ENCODE measurements around the gene NFKB2. TPM values are rescaled to one million over a fixed set of nuclear protein-coding genes. Genes with fewer than 3 reads are reported as not detected.
A peak's percentile ranks its signal among the peaks of the same experiment; 100 is the strongest.

NFKB2 gene
- total RNA-seq, 1 donor from 2014 or later = 6.8 TPM

- no peak for FAIRE-seq
- TF ChIP-seq CTCF (IDR thresholded peaks at IDR 0.05; ENCODE audit: insufficient read depth, low read length, severe bottlenecking) = no peak
- H3K4me3 ChIP-seq (ENCODE audit: low read depth, low read length) = no peak overlapping the region
- DNase-seq (ENCODE audit: low read depth) = peak; percentile 22
- peaks cover 47% of the 10 kb centered on the region for H3K36me3 ChIP-seq (ENCODE audit: control insufficient read depth, insufficient read depth, low read length)
- no peaks in the 10 kb centered on the region for H3K27me3 ChIP-seq (ENCODE audit: control insufficient read depth, insufficient read depth, low read length)
Measured at GRCh38 chr10:102367441-102367840, 28.1 kb upstream of the NFKB2 start.

GRCh38 chr10:102368077-102368476 is 27.4 kb upstream of the NFKB2 start:
- peak; percentile 51 for DNase-seq (ENCODE audit: low read depth)
- TF ChIP-seq CTCF (IDR thresholded peaks at IDR 0.05; ENCODE audit: insufficient read depth, low read length, severe bottlenecking) = no peak
- FAIRE-seq = no peak
- Histone ChIP-seq H3K36me3 (ENCODE audit: control insufficient read depth, insufficient read depth, low read length) (peaks cover 44% of the 10 kb centered on the region), H3K27me3 (ENCODE audit: control insufficient read depth, insufficient read depth, low read length) (no peaks in the 10 kb centered on the region), H3K4me3 (ENCODE audit: low read depth, low read length) (no peak overlapping the region)

GRCh38 chr10:102371295-102371694 is 24.2 kb upstream of the NFKB2 start:
- FAIRE-seq (no peak), DNase-seq (ENCODE audit: low read depth) (no peak)
- Histone ChIP-seq H3K4me3 (ENCODE audit: low read depth, low read length) (no peak overlapping the region), H3K27me3 (ENCODE audit: control insufficient read depth, insufficient read depth, low read length) (no peaks in the 10 kb centered on the region), H3K36me3 (ENCODE audit: control insufficient read depth, insufficient read depth, low read length) (peaks cover 34% of the 10 kb centered on the region)
- TF ChIP-seq CTCF (IDR thresholded peaks at IDR 0.05; ENCODE audit: insufficient read depth, low read length, severe bottlenecking) = no peak

- peak; percentile 21 for TF ChIP-seq CTCF (IDR thresholded peaks at IDR 0.05; ENCODE audit: insufficient read depth, low read length, severe bottlenecking)
- no peak for FAIRE-seq
- Histone ChIP-seq H3K4me3 (ENCODE audit: low read depth, low read length) (no peak overlapping the region), H3K27me3 (ENCODE audit: control insufficient read depth, insufficient read depth, low read length) (no peaks in the 10 kb centered on the region), H3K36me3 (ENCODE audit: control insufficient read depth, insufficient read depth, low read length) (peaks cover 27% of the 10 kb centered on the region)
- no peak for DNase-seq (ENCODE audit: low read depth)
Measured at GRCh38 chr10:102375250-102375649, 20.3 kb upstream of the NFKB2 start.

- no peaks in the 10 kb centered on the region for H3K27me3 ChIP-seq (ENCODE audit: control insufficient read depth, insufficient read depth, low read length)
- no peak overlapping the region for H3K4me3 ChIP-seq (ENCODE audit: low read depth, low read length)
- TF ChIP-seq CTCF (IDR thresholded peaks at IDR 0.05; ENCODE audit: insufficient read depth, low read length, severe bottlenecking) = no peak
- peaks cover 26% of the 10 kb centered on the region for H3K36me3 ChIP-seq (ENCODE audit: control insufficient read depth, insufficient read depth, low read length)
- DNase-seq (ENCODE audit: low read depth) = no peak
- no peak for FAIRE-seq
Measured at GRCh38 chr10:102375867-102376266, 19.6 kb upstream of the NFKB2 start.

GRCh38 chr10:102376901-102377300 is 18.6 kb upstream of the NFKB2 start:
- DNase-seq (ENCODE audit: low read depth) = no peak
- H3K4me3 ChIP-seq (ENCODE audit: low read depth, low read length) = no peak overlapping the region
- no peak for TF ChIP-seq CTCF (IDR thresholded peaks at IDR 0.05; ENCODE audit: insufficient read depth, low read length, severe bottlenecking)
- H3K27me3 ChIP-seq (ENCODE audit: control insufficient read depth, insufficient read depth, low read length) = no peaks in the 10 kb centered on the region
- peaks cover 30% of the 10 kb centered on the region for H3K36me3 ChIP-seq (ENCODE audit: control insufficient read depth, insufficient read depth, low read length)
- FAIRE-seq = no peak

All from bronchial epithelial cell (primary cell).